Stimulated activated naive CD4-positive, alpha-beta T cell (primary cell): ENCODE data around the gene CASK.

Experiments
- DNase-seq, 6 experiments: peaks; one replicate each; lab custom pipeline; 2025; lab: John Stamatoyannopoulos, UW

CASK gene

DNA sequence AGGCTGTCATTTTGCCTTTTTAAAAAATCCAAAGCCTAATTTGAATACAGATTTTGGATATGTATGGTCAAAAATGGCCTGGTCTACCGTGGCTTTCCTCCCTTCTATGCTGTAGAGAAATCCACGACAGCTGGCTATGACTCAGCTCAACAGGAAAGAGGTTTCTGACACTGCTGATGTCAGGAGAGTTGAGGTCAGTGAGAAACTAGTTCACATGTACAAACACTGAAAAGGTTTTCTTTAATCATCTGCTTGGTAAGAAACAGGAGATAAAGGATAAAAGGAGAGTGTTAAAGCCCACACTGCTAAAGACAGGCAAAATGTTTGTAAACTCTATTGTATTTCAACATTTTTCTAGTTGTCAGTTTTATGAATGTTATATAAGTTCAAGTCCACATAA lies 362.3 kb downstream of the CASK start:
- DNase-seq = no peak

DNA sequence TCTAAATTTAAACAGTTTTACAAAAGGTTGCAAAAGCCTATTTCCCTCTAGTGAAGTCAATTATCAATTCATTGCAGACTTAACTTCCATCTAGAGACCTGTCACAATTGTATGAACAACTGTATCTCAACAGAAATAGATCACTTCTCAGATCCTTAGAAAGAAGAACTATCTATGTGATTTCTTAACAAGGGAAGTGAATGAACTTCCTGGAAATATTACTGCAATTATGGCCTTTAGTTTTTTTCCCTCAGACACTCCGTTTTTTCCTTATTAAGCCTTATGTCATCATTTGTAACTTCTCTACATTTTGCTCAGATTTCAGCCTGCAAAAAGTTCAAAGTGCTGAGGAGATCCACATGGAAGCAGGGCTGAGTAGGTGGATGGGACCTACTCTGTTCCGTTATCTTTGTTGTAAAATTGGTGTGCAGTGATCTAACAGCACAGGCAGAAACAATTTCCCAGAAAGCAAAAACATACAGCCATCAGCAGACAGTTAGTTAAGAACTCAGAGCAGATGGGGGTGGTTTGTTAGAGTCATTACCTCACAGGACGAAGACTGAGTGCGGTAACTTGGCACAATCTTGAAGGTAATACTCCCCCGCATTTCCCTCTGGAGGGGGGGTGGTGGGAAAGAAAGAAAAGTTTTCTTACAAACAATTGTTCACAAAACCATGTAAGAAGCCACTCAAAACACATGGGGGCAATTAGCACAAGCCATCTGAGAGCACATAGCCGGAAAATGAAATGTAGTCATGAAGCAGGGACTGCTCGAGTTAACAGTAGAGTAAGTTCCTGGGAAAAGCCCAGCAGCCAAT lies 363.9 kb downstream of the CASK start:
- no peak for DNase-seq

DNA sequence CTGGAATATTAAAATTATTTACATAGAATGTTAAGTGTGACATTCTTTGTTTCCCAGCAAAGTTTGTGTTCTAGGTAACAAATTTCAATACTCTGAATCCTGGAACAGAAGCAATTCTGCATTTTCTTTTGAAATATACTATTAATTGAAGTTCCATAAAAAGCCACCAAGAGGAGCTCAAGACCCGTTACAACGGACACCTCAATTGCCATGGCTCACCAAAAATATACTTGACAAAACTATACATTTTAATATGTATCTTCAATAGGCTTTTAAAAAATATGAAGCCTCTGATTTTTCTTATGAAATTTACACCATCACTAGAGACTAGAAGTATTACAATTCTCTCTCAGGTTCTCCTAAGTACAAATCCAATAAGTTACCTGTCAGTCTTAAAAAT lies 364.8 kb downstream of the CASK start:
- no peak for DNase-seq

DNA sequence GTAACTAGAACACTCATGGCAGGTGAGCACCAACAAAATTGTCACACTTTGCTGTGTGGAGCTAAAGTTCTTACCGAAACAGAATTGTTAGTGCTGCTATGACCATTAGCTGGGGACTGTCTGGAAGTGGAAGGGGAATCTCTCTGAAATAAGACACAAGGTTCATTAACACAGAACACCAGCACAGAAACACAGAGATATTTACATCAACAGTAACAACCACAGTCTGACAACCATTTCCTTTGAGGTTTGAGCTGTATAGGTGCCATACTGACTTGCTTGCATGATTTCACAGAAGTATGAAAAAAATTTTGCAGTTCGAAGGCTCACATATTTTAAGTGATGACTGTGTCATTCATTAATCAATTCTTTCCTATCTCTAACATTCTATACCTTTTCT lies 366.4 kb downstream of the CASK start:
- DNase-seq = no peak

DNA sequence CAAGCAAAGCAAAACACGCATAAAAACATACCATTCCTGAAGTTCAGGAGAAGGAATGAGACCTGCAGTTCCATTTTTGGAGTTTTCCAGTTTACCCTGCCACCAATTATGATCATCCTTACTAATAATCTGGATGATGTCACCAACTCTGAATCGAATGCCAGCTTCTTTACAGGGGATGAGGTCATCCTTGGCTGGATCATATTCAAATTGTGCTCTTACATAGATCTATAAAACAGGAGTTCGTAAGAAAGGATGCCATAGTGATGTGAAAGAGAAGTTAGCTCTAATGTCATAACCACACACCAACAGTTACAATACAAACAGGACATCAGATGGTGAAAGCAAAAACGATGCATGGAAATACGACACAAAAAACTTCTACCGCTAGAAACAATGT lies 369.7 kb downstream of the CASK start:
- no peak for DNase-seq

DNA sequence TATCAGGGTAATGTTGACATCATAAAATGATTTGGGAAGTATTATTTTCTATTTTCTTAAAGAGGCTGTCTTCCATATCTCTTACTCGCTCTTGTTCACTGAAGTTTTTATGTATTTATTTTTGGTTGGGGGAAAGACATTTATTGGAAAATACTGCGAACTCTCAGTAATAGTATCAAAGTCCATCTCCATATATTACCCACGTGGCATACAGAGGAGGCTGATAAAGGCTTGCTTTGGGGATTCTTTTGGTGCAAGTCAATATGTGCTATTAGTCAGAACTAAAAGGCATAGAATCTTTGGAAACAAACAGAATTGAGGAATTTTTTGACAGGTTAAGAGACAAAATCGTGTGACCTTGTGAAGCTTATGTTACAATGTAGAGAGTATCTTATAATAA lies 374.9 kb downstream of the CASK start:
- no peak for DNase-seq

DNA sequence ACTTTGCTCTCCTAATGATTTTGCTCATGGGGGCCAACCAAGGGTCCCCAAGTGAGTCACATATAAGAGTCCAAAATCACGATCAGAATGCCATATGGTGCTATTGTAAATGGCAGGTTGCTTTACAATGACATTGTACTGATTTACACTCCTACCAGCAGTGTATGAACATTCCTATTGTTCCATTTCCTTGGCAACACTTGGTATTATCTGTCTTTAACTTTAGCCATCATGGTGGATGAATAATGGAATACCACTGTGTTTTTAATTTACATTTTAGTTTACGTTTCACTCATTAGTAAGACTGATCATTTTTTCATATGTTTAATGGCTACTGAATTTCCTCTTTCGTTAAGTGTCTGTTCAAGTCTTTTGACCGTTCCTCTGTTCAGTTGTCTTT lies 379.7 kb downstream of the CASK start:
- no peak for DNase-seq

DNA sequence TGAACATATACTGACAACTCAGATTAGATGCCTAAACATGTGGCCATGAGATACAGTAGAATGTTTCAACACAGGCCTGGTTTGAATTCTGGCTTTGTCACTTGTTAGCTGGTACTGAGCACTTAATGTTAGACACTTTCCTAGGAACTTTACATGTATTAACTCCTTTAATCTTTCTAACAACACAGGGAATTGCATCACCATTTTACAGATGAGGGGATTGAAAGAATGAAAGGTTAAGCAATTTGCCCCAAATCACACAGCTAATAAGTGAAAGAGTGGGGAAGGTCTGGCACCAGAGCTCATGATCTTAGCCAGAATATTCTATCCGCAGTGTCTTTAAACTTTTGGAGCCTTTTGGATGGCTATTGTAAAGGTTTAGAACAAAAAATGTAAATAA lies 380.3 kb downstream of the CASK start:
- no peak for DNase-seq

DNA sequence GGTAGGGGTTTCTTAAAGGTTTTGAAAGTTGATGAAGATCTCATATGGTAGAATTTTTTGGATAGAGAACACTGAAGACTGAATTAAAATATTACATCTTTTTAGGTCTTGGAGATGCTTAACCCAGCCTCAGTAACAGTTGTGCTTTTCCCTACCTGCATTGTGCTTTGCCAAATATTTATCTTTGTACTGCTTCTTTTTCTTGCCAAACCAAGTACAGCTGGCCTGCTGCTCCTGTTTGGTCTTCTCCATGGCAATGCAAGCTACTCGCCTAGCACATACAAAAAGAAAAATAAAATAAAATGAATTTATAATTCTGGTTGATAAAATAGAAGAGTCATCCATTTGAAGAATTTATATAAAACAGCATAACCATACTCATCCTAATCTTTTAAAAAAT lies 380.8 kb downstream of the CASK start:
- no peak for DNase-seq

DNA sequence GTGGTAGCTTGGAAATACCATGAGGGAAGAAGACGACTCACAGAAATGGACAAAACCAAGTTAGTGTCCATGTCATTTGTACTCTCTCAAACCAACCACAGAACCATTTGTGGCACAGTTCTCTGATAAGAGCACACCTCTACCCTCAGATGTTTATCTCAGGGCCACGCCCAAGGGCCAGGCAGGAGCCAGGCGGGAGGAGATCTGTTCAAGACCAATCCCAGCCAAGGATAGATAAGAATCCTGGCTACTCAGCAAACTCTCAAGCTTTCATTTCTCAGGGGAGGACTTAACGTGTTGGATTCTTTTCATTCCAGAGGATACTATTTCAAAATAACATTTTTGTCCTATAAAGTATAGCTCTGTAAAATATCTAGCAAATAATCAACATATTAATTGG lies 381.2 kb downstream of the CASK start:
- DNase-seq = no peak

DNA sequence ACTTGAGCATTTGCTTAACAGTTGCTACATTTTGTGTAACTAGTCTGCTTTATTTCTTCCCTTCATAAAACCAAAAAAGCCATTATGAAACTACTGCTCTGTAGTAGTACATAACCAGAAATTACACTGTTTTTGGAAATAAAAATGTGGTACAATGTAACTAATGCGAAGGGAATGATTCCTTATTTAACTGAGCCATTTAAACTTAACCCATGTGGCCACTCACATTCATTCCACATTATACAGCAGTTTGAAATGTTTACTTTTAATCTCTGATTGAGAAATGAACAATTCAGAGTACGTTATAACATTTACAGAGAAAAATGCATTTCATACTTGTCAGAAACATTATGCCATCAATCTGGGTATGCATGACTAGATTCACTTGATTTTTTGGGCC lies 382.0 kb downstream of the CASK start:
- DNase-seq = no peak

DNA sequence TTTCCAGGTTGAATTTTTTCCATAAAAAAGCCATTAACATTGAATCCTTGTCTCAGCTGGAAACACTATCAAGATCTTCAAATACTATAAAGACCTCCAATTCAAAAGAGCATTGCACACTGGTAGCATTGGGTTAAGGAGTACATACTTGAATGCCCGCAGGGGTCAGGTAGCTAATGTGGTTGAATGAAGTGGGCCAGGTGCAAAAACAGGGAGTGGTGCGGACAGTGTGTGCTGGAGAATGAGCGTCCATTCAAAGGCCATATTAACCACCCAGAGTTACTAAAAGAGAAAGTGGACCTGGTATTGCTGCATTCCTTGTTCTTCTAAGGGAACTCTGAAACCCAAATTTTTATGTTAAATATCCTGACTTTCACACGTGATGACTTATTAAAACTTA lies 384.6 kb downstream of the CASK start:
- DNase-seq = no peak

DNA sequence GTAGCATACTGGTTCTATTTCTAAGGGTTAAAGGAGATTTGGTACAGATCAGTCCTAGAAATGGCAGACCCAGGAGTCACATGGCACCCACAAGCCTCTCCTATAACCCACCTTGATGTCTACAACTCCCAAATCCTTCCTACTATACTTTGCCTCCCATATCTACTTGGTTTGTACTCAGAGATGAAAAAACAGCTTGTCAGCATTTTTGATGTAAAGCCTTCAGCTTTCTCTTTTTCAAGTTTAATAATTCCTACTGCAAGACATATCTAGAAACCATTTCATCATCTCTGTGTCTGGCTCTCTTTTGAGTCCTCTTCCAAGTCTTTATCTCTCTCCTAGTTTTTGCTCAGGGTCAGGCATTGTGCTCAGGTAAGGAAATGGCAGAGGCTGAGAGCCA lies 393.3 kb downstream of the CASK start:
- no peak for DNase-seq

DNA sequence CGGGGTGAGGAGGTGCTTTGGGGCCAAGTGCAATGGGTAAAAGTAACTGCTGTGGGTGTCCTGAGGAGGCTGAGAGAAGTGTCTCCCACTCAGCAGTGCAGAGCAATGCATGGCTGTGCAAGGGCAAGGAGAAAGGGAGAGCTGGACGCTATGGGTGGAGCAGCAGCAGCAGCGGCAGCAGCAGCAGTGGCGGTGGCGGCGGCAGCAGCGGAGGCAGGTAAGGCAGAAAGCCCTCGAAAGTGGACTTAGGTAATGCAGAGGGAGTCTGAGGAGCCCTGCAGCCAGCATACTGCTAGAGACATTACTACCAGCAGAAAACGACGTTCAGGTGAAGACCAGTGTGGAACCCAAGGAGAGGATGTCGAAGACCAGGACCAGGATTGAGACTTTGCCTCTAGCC lies 394.1 kb downstream of the CASK start:
- DNase-seq = no peak

DNA sequence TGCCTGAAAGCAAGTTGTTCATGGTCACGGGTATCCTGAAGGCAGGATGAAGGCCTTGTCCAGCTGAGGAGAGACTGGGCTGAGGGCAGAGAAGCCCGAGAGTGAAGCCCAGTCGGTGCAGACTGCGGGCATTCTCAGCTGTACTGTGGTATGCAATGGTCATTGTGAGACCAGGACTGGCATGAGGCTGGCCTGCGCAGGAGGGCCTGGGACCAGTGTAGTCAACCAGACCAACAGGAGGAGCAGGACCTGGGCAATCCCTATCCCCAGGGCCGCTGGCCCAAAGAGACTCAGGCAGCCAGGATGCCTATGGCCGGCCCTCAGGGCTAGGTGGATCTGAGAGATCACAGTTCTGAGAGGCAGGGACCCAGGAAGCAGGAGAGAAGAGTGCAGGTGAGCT lies 394.6 kb downstream of the CASK start:
- DNase-seq = no peak

DNA sequence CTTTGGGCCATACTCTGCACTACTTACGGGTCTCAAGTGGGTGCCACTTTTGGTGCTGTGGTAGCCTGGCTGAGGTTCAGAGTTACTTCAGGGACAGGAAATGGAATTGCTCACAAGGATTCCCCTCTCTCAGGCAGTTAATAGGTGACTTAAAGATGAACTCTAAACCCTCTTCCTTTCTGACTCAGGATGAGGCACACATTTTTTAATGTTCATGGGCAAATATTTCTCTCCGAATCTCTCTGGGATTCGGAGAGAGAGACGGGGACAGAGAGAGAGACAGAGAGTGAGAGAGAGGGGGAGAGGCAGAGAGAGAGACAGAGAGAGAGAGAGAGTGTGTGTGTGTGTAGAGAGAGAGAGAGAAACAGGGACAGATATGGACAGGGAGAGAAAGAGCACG lies 396.4 kb downstream of the CASK start:
- no peak for DNase-seq

DNA sequence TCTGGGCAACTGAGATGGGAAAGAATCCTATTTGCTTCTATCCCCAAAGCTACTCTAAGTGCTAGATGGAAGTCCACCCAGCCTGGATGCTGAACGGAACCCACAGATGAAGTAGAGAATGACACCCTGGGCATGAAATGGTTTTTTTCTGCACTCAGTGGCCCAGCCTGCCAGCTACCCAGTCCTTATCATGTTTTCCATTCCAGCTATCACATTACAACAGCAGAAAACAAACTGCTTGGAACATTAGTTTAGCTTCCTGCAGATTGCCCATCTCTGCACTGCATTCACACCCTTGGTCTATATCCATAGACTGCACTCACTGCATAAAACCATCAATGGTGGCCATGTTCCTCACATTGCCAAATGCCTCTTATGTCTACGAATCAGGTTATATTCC lies 397.1 kb downstream of the CASK start:
- DNase-seq = no peak

DNA sequence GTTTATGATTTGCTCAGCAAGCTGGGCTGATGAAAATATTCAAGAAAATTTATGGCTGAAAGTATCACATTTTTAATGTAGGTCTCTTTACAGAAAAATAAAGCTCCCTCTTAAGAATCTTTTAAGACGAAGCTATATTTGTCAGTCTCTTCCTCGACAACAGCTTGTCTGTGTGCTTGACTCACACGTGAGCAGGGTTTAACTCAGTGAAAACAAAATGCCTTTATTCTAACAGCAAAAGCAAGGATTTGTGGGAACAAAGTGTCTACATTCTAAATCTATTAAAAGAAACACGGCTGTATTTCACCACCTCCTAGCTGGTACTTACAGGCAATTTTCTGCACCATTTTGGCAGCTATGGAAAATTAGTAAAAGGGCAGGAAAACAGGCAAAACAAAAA lies 400.7 kb downstream of the CASK start:
- no peak for DNase-seq

DNA sequence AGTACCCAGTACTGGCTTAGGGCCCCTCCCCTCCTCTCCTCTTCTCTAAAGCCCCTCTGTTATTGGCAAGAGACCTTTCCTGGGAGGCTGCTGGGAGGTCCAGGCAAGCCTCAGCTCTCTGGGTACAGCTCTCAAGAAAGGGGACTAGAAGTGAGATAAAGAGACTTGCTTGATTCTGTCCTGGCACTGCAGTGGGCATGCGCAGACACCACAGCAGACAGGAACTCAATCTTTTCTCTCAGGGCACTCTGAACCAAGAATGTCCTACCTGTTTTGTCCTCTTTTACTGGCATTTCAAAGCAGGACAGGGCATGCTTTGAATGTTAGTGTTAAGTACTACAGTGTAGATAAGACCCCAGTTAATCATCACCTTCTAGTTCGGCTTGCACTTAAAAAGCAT lies 401.3 kb downstream of the CASK start:
- no peak for DNase-seq

DNA sequence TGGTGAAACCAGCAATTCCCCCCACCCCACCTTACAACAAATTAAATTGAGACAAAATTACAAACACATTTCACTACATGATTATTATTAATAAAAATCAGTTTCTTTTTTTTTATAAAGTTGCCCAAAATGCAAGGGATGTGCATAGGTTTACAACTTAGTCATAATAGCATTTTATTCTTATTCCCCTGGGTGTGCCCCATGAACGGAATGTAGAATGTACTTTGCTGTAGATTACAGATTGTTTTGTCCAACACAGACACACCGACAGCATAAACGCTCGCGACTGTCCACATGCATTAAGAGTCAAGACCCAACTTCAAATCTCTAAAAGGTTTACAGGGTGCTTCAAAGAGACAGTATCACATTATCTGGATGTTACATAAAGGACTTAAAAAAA lies 403.9 kb downstream of the CASK start:
- no peak for DNase-seq

DNA sequence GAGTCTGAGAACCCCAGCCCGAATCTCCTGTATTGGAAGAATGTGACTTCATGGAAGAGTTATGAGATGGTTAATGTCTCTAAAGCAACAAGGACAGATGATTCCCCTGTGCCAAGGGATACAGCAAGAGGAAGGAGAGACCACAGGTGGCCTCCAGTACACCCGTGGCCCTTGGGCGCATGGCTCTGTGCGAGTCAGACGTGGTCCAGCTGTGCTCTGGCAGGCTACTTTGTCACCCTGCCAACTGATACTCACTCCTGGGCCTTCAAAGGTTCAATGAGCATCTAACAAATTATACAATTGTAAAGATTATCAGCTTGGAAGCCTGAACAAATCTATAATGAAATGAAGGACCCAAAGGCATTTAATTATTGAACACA lies 404.5 kb downstream of the CASK start:
- no peak for DNase-seq

DNA sequence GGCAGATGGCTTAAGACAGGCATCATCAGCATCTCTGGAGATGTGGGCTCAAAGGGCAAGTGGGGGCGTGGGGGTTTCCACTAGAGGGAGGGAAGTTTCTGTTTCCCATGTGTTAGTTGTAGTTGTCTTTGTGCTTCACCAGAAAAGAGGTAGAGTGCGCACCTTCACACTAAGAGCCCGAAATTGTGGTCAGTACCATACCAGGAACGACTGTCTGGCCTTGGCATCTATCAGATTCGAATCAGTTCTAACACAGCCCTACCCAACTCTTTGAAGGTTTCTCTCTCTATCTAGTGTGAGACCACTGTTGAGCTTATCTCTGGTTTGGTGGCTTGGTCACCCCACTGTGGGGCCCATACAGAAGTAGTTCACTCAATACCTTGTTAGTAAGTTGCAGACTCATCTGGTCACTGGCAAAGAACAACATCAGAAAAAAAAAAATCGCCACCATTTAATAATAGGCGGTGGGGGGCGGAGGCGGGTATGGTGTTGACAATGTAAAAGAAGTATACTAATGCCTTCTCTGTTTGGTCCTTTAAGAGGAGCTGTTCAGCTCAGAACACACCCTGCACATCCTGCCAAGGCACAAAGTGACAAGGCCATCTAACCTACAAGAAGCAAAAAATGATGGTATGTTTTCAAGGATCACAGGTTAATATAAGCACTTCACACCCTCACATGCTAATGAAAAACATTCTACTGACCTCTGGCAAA lies 405.1 kb downstream of the CASK start:
- no peak for DNase-seq

DNA sequence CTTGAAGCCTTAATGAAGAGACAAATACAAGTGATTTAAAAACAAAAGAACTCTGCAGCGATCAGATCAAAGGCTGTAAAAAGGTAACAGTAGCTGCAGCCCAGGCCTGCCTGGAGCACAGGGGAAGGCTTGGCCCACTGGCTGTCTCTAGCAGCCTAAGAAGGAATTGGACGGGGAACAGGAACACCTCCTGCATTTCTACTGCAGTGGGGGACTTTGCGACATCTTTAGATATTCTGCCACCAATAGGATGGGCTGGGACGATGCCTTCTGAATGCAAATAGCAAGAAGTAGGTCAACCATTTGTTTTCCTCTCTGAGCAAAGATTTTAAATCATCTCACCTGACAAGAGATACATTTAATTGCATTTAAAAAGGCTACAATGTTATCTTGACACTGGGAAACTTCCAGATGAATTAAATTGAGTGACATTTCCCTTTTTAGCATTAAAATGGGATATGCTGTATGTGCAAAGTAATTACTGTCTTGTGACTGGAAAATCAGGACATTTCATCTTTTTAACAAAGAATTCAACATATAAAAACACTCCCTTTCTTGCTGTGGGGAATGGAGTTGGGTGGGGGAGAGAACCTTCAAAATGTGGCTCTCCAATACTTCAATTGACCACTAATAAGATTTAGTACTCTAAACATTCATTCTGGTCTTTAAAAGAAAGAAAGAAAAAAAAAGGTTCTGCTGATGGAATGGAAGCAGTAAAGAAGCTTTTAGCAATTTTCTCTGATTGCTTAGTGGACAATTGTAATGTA lies 406.2 kb downstream of the CASK start:
- no peak for DNase-seq
